ENCODE data around the gene BNIP3.
"Not testable (repeated sequence)": the region's sequence is repeated elsewhere in the genome, so short reads cannot be mapped to it uniquely, and the experiment has no call there.

BNIP3 gene

DNA sequence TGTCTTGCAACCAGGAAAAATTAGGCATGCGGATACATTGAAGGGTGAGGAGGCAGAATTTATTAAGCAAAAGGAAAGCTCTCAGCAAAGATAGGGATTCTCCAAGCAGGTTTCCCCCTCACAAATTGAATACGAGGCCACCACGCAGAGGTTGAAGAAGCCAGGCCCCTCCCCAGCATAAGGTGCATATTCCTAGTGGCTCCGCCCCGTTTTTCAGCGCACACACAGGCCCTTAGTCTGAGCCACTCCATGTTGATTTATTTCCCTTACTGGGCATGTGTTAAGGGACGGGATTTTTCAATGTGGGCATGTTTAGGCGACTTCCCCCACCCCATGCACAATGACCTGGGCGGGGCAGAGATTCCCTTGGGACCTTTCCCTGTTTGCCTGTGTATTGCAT, 56.0 kb downstream of the BNIP3 start:
- TF ChIP-seq ZFX (IDR thresholded peaks at IDR 0.05; ENCODE audit: borderline replicate concordance), result no peak
- TF ChIP-seq, protein P1, sequence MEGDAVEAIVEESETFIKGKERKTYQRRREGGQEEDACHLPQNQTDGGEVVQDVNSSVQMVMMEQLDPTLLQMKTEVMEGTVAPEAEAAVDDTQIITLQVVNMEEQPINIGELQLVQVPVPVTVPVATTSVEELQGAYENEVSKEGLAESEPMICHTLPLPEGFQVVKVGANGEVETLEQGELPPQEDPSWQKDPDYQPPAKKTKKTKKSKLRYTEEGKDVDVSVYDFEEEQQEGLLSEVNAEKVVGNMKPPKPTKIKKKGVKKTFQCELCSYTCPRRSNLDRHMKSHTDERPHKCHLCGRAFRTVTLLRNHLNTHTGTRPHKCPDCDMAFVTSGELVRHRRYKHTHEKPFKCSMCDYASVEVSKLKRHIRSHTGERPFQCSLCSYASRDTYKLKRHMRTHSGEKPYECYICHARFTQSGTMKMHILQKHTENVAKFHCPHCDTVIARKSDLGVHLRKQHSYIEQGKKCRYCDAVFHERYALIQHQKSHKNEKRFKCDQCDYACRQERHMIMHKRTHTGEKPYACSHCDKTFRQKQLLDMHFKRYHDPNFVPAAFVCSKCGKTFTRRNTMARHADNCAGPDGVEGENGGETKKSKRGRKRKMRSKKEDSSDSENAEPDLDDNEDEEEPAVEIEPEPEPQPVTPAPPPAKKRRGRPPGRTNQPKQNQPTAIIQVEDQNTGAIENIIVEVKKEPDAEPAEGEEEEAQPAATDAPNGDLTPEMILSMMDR (IDR thresholded peaks at IDR 0.05), result no peak
- H3K27ac ChIP-seq, result no peak overlapping the region

DNA sequence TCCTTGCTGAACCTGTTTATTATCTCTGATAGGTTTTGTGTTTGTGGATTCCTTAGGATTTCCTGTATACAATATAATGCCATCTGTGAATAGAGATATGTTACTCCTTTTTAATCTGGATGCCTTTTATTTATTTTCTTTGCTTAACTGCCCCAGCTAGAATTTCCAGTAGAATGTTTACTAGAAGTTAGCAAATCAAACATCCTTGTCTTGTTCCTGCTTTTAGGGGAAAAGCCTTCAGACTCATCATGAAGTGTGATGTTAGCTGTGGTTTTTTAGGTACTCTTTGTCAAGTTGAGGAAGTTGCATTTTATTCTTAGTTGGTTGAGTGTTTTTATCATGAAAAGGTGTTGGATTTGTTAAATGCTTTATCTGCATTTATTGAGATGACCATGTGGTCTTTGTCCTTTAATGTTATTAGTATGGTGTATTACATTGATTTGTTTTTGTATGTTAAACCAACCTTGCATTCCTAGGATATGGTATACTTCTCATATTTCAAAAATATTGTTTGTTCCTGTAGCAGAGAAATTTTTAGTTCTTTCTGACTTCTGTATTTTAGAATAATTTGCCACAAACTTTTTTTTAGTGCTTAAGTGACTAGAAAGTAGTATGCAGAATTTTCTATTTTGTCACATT, 56.6 kb downstream of the BNIP3 start:
- no peak overlapping the region for H3K27ac ChIP-seq

DNA sequence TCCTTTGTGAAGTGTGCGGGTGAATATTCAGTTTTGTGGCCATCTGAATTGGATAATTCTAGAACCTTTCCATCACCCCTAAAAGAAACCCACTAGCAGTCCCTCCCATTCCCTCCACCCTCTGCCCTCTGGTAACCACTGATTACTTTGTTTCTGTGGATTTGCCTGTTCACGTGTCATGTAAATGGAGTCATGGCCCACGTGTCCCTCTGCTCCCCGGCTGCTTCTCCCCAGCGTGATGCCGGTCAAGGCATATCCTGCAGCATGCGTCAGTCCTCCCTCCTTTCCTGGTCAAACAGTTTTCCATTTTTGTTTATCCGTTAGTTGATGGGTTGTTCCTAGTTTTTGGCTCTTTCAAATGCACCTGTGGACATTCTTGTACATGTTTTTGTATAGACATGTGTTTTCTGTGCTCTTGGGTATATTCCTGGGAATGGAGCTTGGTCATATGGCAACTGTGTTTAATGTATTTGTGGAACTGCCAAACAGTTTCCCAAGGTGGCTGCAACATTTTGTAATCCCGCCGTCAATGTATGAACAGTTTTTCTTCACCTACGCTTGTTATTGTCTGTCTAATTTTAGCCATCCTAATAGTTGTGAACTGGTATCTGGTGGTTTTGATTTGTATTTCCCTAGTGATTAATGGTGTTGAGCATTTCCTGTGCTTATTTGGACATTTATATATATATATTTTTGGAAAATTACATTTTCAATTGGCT, 58.5 kb downstream of the BNIP3 start:
- no peak for TF ChIP-seq ZFX (IDR thresholded peaks at IDR 0.05; ENCODE audit: borderline replicate concordance)
- TF ChIP-seq, protein P1 (IDR thresholded peaks at IDR 0.05), result no peak
- H3K27ac ChIP-seq, result no peak overlapping the region

More for the DNA sequence above, 56.6 kb downstream of the BNIP3 start:
- no peak for TF ChIP-seq ZFX (IDR thresholded peaks at IDR 0.05; ENCODE audit: borderline replicate concordance)
- TF ChIP-seq, protein P1 (IDR thresholded peaks at IDR 0.05), result no peak

DNA sequence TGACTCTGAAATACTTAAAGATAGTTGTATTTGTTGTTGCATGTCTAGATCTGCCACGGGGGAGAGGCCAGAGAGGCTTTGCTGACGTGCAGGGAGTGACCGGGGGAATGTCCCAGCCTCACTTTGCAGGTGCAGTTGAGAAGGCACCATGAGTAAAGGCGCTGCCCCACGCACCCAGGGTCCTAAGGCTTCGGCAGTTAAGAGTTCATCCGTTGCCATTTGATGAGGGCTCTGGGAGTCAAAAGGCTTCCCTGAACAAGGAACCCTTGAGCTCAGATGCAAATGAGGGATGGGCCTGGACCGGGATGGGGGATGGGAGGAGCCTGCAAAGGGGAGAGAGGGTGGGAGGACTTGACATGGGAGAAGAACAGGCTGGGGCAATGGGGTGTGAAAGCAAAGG, 60.5 kb downstream of the BNIP3 start:
- H3K27ac ChIP-seq, result no peak overlapping the region
- TF ChIP-seq, protein P1 (IDR thresholded peaks at IDR 0.05), result no peak
- TF ChIP-seq ZFX (IDR thresholded peaks at IDR 0.05; ENCODE audit: borderline replicate concordance), result no peak

DNA sequence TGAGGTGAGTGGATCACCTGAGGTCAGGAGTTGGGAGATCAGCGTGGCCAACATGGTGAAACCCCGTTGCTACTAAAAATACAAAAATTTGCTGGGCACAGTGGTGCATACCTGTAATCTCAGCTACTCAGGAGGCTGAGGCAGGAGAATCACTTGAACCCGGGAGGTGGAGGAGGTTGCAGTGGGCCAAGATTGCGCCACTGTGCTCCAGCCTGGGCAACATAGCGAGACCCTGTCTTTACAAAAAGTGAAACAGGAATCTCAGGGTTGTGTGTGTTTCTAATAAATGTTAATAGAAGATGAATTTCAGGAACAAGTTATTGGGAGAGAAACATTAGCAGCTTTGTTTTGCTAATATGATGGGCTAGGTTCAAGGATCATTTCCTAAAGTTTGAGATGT, 61.0 kb downstream of the BNIP3 start:
- H3K27ac ChIP-seq, result no peak overlapping the region
- TF ChIP-seq, protein P1 (IDR thresholded peaks at IDR 0.05), result no peak
- TF ChIP-seq ZFX (IDR thresholded peaks at IDR 0.05; ENCODE audit: borderline replicate concordance), result no peak

DNA sequence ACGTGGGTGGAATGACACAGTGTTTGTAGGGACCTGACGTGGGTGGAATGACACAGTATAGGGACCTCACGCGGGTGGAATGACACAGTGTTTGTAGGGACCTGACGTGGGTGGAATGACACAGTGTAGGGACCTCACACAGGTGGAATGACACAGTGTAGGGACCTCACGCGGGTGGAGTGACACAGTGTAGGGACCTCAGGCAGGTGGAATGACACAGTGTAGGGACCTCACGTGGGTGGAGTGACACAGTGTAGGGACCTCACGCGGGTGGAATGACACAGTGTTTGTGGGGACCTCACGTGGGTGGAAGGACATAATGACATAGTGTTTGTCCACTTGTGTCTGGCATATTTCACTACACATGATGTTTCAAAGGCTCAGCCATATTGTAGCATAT, 61.6 kb downstream of the BNIP3 start:
- TF ChIP-seq ZFX (IDR thresholded peaks at IDR 0.05; ENCODE audit: borderline replicate concordance), result no peak
- TF ChIP-seq, protein P1 (IDR thresholded peaks at IDR 0.05), result no peak
- H3K27ac ChIP-seq, result no peak overlapping the region

DNA sequence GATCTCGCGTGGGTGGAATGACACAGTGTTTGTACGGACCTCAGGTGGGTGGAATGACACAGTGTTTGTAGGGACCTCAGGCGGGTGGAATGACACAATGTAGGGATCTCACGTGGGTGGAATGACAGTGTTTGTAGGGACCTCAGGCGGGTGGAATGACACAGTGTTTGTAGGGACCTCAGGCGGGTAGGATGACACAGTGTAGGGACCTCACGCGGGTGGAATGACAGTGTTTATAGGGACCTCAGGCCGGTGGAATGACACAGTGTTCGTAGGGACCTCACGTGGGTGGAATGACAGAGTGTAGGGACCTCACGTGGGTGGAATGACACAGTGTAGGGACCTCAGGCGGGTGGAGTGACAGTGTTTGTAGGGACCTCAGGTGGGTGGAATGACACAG, 62.3 kb downstream of the BNIP3 start:
- H3K27ac ChIP-seq, result not testable (repeated sequence)
